H1 (cell line): ENCODE results near the gene ZMIZ1. TPM values are rescaled to one million over a fixed set of nuclear protein-coding genes. Genes with fewer than 3 reads are reported as not detected.

Experiments
- CTCF ChIA-PET: fragments of 300-600 bp; sonication (Branson Sonifier 250); formaldehyde crosslinking; loops from one replicate; lab custom pipeline; 2021; ENCODE audit not compliant: partially characterized antibody; lab: Charles Lee
- POLR2A ChIA-PET: fragments of 300-600 bp; sonication (Branson Sonifier 250); formaldehyde crosslinking; loops from one replicate; lab custom pipeline; 2021; ENCODE audit warnings: inconsistent platforms; ENCODE audit not compliant: partially characterized antibody; lab: Charles Lee
- DNase-seq, 2 experiments: peaks; one replicate each; pipeline versions ENCODE4 v3.0.0 to v3.0.0-alpha.2; 2010 to 2022; ENCODE audit warnings: low spot score in 2 of 2, low read depth in 1 of 2, mixed read lengths in 1 of 2
- FAIRE-seq: peaks from 2 replicates; lab custom pipeline; 2011; peaks lifted over from hg19 to GRCh38; lab: Jason Lieb, UNC
- H2AFZ ChIP-seq: 2 replicates; pipeline ENCODE4 v1.8.1; 2012; ENCODE audit warnings: low read length, inconsistent platforms
- H2AK5ac ChIP-seq: 2 replicates; pipeline ENCODE4 v1.6.1; 2013; ENCODE audit warnings: low read depth, low read length
- H2BK120ac ChIP-seq: replicated peaks from 2 replicates; pipeline ENCODE3; 2013; ENCODE audit warnings: low read depth, low read length, inconsistent platforms
- H2BK12ac ChIP-seq: 2 replicates; pipeline ENCODE4 v1.6.1; 2013; ENCODE audit warnings: low read depth, low read length
- H2BK15ac ChIP-seq: 2 replicates; pipeline ENCODE4 v1.6.1; 2013; ENCODE audit warnings: low read length
- H2BK20ac ChIP-seq: 2 replicates; pipeline ENCODE4 v1.6.1; 2013; ENCODE audit warnings: low read length
- H2BK5ac ChIP-seq: 2 replicates; pipeline ENCODE4 v1.6.1; 2013; ENCODE audit warnings: low read depth, low read length
- H3K14ac ChIP-seq: 2 replicates; pipeline ENCODE4 v1.6.1; 2013; ENCODE audit warnings: inconsistent platforms; ENCODE audit not compliant: insufficient read length
- H3K18ac ChIP-seq: 2 replicates; pipeline ENCODE4 v1.6.1; 2013; ENCODE audit warnings: low read length; ENCODE audit errors: extremely low read depth
- H3K23ac ChIP-seq: 2 replicates; pipeline ENCODE4 v1.6.1; 2013; ENCODE audit warnings: inconsistent platforms; ENCODE audit not compliant: insufficient read length
- H3K23me2 ChIP-seq: 2 replicates; pipeline ENCODE4 v1.6.1; 2013; ENCODE audit warnings: low read depth, low read length
- H3K27ac ChIP-seq: 2 replicates; pipeline ENCODE4 v1.6.1; 2011; ENCODE audit warnings: low read depth, low read length, inconsistent platforms
- H3K27me3 ChIP-seq, 4 experiments: replicated peaks in 1 of 4; 1 replicate in 1 of 4; 2 replicates in 3 of 4; pipeline versions ENCODE4 v1.6.1 to v1.8.1; 2011 to 2013; ENCODE audit warnings: low read length in 3 of 4, mild to moderate bottlenecking in 3 of 4, inconsistent platforms in 2 of 4, mixed read lengths in 2 of 4, moderate library complexity in 1 of 4; ENCODE audit not compliant: control insufficient read depth in 3 of 4, insufficient read depth in 3 of 4; ENCODE audit errors: extremely low read depth in 1 of 4
- H3K36me3 ChIP-seq, 4 experiments: 2 replicates each; pipeline versions ENCODE4 v1.6.1 to v1.8.1; 2011 to 2013; ENCODE audit warnings: mild to moderate bottlenecking in 4 of 4, low read length in 3 of 4, moderate library complexity in 2 of 4, control low read depth in 1 of 4, inconsistent platforms in 1 of 4; ENCODE audit not compliant: insufficient read depth in 4 of 4, control insufficient read depth in 2 of 4
- H3K4ac ChIP-seq: replicated peaks from 2 replicates; pipeline ENCODE3; 2013; ENCODE audit warnings: low read length, low read depth, mixed read lengths, inconsistent platforms; ENCODE audit not compliant: insufficient read length
- H3K4me1 ChIP-seq, 4 experiments: replicated peaks in 1 of 4; 1 replicate in 1 of 4; 2 replicates in 3 of 4; pipeline versions ENCODE4 v1.6.1 to v1.8.1; 2011 to 2013; ENCODE audit warnings: low read length in 3 of 4, inconsistent platforms in 2 of 4, mixed read lengths in 1 of 4; ENCODE audit not compliant: insufficient read depth in 4 of 4, control insufficient read depth in 3 of 4
- H3K4me2 ChIP-seq, 2 experiments: 2 replicates each; pipeline versions ENCODE4 v1.6.1 to v1.8.1; 2011 to 2013; ENCODE audit warnings: low read depth in 2 of 2, low read length in 2 of 2, control low read depth in 1 of 2, inconsistent platforms in 1 of 2, mild to moderate bottlenecking in 1 of 2; ENCODE audit not compliant: insufficient read depth in 1 of 2
- H3K4me3 ChIP-seq, 4 experiments: fragments of 200-600, 300-600 bp in 1 of 4; sonication (generic), shearing (Covaris generic), sonication (Bioruptor Twin) in 1 of 4; 2 replicates each; pipeline versions ENCODE4 v1.5.1 to v1.8.1; 2011 to 2016; ENCODE audit warnings: low read length in 4 of 4, low read depth in 3 of 4, control low read depth in 2 of 4, inconsistent platforms in 2 of 4, mild to moderate bottlenecking in 2 of 4, mixed read lengths in 1 of 4, moderate library complexity in 1 of 4; ENCODE audit not compliant: insufficient read depth in 2 of 4; ENCODE audit errors: extremely low read depth in 1 of 4
- H3K56ac ChIP-seq: replicated peaks from 2 replicates; pipeline ENCODE3; 2013; ENCODE audit warnings: low read depth, mild to moderate bottlenecking, mixed read lengths, low read length, inconsistent platforms; ENCODE audit not compliant: insufficient read length
- H3K79me1 ChIP-seq: 2 replicates; pipeline ENCODE4 v1.6.1; 2013; ENCODE audit warnings: low read depth, low read length, control low read depth
- H3K79me2 ChIP-seq, 2 experiments: 2 replicates each; pipeline versions ENCODE4 v1.6.1 to v1.8.1; 2012 to 2013; ENCODE audit warnings: low read length in 2 of 2, mild to moderate bottlenecking in 2 of 2, inconsistent platforms in 1 of 2; ENCODE audit not compliant: insufficient read depth in 2 of 2, control insufficient read depth in 1 of 2
- H3K9ac ChIP-seq, 4 experiments: replicated peaks in 1 of 4; 1 replicate in 1 of 4; 2 replicates in 3 of 4; pipeline versions ENCODE4 v1.6.1 to v1.8.1; 2011 to 2013; ENCODE audit warnings: low read depth in 3 of 4, low read length in 3 of 4, control low read depth in 2 of 4, mild to moderate bottlenecking in 2 of 4, moderate library complexity in 2 of 4, inconsistent platforms in 1 of 4; ENCODE audit errors: extremely low read depth in 1 of 4
- H3K9me3 ChIP-seq, 2 experiments: 2 replicates each; pipeline versions ENCODE4 v1.6.1 to v1.8.1; 2012 to 2013; ENCODE audit warnings: mild to moderate bottlenecking in 2 of 2, moderate library complexity in 2 of 2, control low read depth in 1 of 2, inconsistent platforms in 1 of 2, low read depth in 1 of 2, low read length in 1 of 2, mixed read lengths in 1 of 2; ENCODE audit not compliant: insufficient read depth in 2 of 2
- H4K20me1 ChIP-seq, 2 experiments: replicated peaks in 1 of 2; 2 replicates each; pipeline versions ENCODE3 to v1.8.1; 2011 to 2013; ENCODE audit warnings: inconsistent platforms in 2 of 2, low read length in 2 of 2, mild to moderate bottlenecking in 1 of 2; ENCODE audit not compliant: insufficient read depth in 2 of 2, control insufficient read depth in 1 of 2
- H4K5ac ChIP-seq: 2 replicates; pipeline ENCODE4 v1.6.1; 2013; ENCODE audit warnings: low read length, low read depth, mixed read lengths, inconsistent platforms; ENCODE audit not compliant: insufficient read length
- H4K8ac ChIP-seq: 2 replicates; pipeline ENCODE4 v1.8.0; 2013; ENCODE audit warnings: mild to moderate bottlenecking, moderate library complexity, low read length, inconsistent platforms; ENCODE audit not compliant: insufficient read depth; ENCODE audit errors: extremely low read depth
- H4K91ac ChIP-seq: replicated peaks from 2 replicates; pipeline ENCODE3; 2013; ENCODE audit warnings: low read length, mixed read lengths, inconsistent platforms; ENCODE audit not compliant: insufficient read length
- BACH1 ChIP-seq: IDR thresholded peaks from 2 replicates; pipeline ENCODE4 v1.6.1; 2012; ENCODE audit warnings: low read length, improper control_type of control experiment
- EZH2 ChIP-seq: fragments of 200-600 bp; sonication (generic); IDR thresholded peaks from 2 replicates; pipeline ENCODE4 v1.7.1; 2012; ENCODE audit warnings: low read depth, mild to moderate bottlenecking, moderate library complexity, low read length, inconsistent platforms; ENCODE audit not compliant: severe bottlenecking
- FOSL1 ChIP-seq: IDR thresholded peaks from 2 replicates; pipeline ENCODE4 v1.6.1; 2011; ENCODE audit warnings: mild to moderate bottlenecking, low read depth, low read length, moderate library complexity; ENCODE audit not compliant: insufficient read depth
- GTF2F1 ChIP-seq: IDR thresholded peaks from 2 replicates; pipeline ENCODE4 v1.6.1; 2012; ENCODE audit warnings: low read depth, low read length, improper control_type of control experiment, borderline replicate concordance
- HDAC2 ChIP-seq, 2 experiments: fragments of 300-600 bp in 1 of 2; sonication (generic) in 1 of 2; IDR thresholded peaks; 2 replicates each; pipeline ENCODE4 v1.6.1; 2011 to 2012; ENCODE audit warnings: low read depth in 2 of 2, low read length in 2 of 2, mild to moderate bottlenecking in 2 of 2, moderate library complexity in 2 of 2, borderline replicate concordance in 1 of 2, inconsistent platforms in 1 of 2
- HDAC6 ChIP-seq: IDR thresholded peaks from one replicate; pipeline ENCODE4 v1.7.1; 2012; ENCODE audit warnings: low read depth, mild to moderate bottlenecking, inconsistent platforms, low read length, moderate library complexity
- JUN ChIP-seq: IDR thresholded peaks from 2 replicates; pipeline ENCODE4 v1.6.1; 2011; ENCODE audit warnings: low read depth, mild to moderate bottlenecking, improper control_type of control experiment, low read length
- TEAD4 ChIP-seq: IDR thresholded peaks from 2 replicates; pipeline ENCODE4 v1.6.1; 2012; ENCODE audit warnings: low read depth, low read length, inconsistent platforms, mixed read lengths
- WGBS, 2 experiments: shearing (Covaris generic) in 1 of 2; methylation state at CpG; one replicate each; pipeline versions ENCODE4 v1.1.6 to v1.1.7; 2013 to 2015; ENCODE audit warnings: low lambda C conversion rate in 2 of 2, mixed read lengths in 2 of 2, inconsistent platforms in 1 of 2, low coverage in 1 of 2, missing lambda C conversion rate in 1 of 2; ENCODE audit not compliant: insufficient replicate concordance in 2 of 2, insufficient coverage in 1 of 2, insufficient read length in 1 of 2; ENCODE audit errors: extremely low coverage in 1 of 2, missing lambda C conversion rate in 1 of 2; 5-methylcytosine and 5-hydroxymethylcytosine counted together
- polyA plus RNA-seq, 7 experiments: library from polyadenylated mRNA; depleted of rRNA in 3 of 7; stranded (reverse) in 5 of 7; unstranded in 2 of 7; fragments of >200 nt in 5 of 7; fragments of 200-250 nt in 2 of 7; gene quantifications; 1 replicate in 5 of 7; 2 replicates in 1 of 7; 4 replicates in 1 of 7; pipeline versions ENCODE4 v1.2.1 to v1.2.3, GENCODE V29; 2011 to 2013; ENCODE audit warnings: missing spikeins in 2 of 7, mixed read lengths in 2 of 7
- total RNA-seq: library from RNA; stranded (reverse); fragmentation: NEBNext Ultra II Directional; extraction: Animal tissue kit (Norgen Biotek cat#: 25700); gene quantifications from 2 replicates; pipeline ENCODE4 v1.2.1, GENCODE V29; 2021
- TF ChIP-seq, protein P1 (sequence below): IDR thresholded peaks from 2 replicates; pipeline ENCODE4 v1.6.1; 2011; ENCODE audit warnings: low read depth, mild to moderate bottlenecking, low read length; ENCODE audit not compliant: insufficient read depth
- TF ChIP-seq, protein P2 (sequence below): IDR thresholded peaks from 2 replicates; pipeline ENCODE4 v1.6.1; 2012; ENCODE audit warnings: low read length, inconsistent platforms

ZMIZ1 gene
- total and polyA plus RNA-seq, 2 of the 8 experiments (the other 6 are each of a cell fraction or from before 2014, with no cell fraction given), result 8.1 to 28.0 TPM

DNA sequence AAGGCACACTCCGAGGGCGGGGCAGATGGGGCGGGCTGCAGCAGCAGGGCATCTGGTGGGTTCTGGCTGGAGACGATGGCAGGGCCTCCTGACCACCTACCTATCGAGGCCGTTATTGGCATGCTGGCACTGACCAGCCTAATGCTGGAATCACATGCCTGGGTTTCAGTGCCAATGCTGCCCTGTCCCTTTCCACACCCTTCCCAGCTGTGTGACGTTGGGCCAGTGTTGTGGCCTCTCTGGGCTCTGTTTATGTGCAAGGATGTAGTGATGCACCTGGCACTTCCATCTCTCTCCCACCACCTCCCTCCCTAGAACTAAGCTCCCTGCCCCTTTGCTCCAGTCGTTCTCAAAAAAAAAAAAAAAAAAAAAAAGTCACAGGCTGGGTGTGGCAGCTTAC lies 132.9 kb downstream of the ZMIZ1 start:
- TF ChIP-seq, protein P1, sequence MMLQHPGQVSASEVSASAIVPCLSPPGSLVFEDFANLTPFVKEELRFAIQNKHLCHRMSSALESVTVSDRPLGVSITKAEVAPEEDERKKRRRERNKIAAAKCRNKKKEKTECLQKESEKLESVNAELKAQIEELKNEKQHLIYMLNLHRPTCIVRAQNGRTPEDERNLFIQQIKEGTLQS, result no peak
- TF ChIP-seq HDAC6 (no peak), BACH1 (no peak), FOSL1 (no peak), TEAD4 (no peak), JUN (no peak), EZH2 (no peak), HDAC2 (IDR thresholded peaks at IDR 0.05; ENCODE audit: borderline replicate concordance in 1 of 2, low read depth in 2 of 2, low read length in 2 of 2) (no peak), GTF2F1 (no peak)
- TF ChIP-seq, protein P2, sequence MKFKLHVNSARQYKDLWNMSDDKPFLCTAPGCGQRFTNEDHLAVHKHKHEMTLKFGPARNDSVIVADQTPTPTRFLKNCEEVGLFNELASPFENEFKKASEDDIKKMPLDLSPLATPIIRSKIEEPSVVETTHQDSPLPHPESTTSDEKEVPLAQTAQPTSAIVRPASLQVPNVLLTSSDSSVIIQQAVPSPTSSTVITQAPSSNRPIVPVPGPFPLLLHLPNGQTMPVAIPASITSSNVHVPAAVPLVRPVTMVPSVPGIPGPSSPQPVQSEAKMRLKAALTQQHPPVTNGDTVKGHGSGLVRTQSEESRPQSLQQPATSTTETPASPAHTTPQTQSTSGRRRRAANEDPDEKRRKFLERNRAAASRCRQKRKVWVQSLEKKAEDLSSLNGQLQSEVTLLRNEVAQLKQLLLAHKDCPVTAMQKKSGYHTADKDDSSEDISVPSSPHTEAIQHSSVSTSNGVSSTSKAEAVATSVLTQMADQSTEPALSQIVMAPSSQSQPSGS, result no peak
- H2BK12ac ChIP-seq, result no peak overlapping the region
- H3K56ac ChIP-seq, result no peak overlapping the region
- H3K14ac ChIP-seq, result no peak overlapping the region
- no peak overlapping the region for H3K23ac ChIP-seq
- no peak overlapping the region for H3K4me3 ChIP-seq
- H3K9ac ChIP-seq, result no peak overlapping the region
- H4K20me1 ChIP-seq, result peaks cover 14 to 20% of the 10 kb centered on the region in 2 experiments
- H3K27me3 ChIP-seq, result no peaks in the 10 kb centered on the region
- H4K5ac ChIP-seq, result no peak overlapping the region
- no peak overlapping the region for H2AK5ac ChIP-seq
- H4K8ac ChIP-seq, result no peak overlapping the region
- H3K36me3 ChIP-seq, result peaks cover 0 to 7% (median under 1%) of the 10 kb centered on the region in 4 experiments; a peak in 3 of 8 replicates
- no peaks in the 10 kb centered on the region for H3K79me1 ChIP-seq
- no peak for DNase-seq
- no peaks in the 10 kb centered on the region for H3K9me3 ChIP-seq
- 89% methylated on average over 7 of the region's 8 CpGs; no CpG with 5 or more reads in 1 of the 2 experiments for WGBS, 2 experiments
- H3K4me1 ChIP-seq, result 0 out of 7 replicates have a peak, but pooled peaks cover 0 to 3% (median under 1%) of the 10 kb centered on the region in 4 experiments
- H4K91ac ChIP-seq, result no peak overlapping the region
- H3K4me2 ChIP-seq, result no peak overlapping the region
- no peak overlapping the region for H2AFZ ChIP-seq
- H3K18ac ChIP-seq, result no peak overlapping the region
- POLR2A ChIA-PET, result no interaction called here
- H3K4ac ChIP-seq, result no peak overlapping the region
- H2BK20ac ChIP-seq, result no peak overlapping the region
- no peak overlapping the region for H2BK15ac ChIP-seq
- H2BK5ac ChIP-seq, result no peak overlapping the region
- peaks cover 3% of the 10 kb centered on the region; the same call in 1 of the 2 replicates for H3K23me2 ChIP-seq
- no peaks in the 10 kb centered on the region; a peak in 1 of 4 replicates for H3K79me2 ChIP-seq
- H3K27ac ChIP-seq, result no peak overlapping the region
- no peak for FAIRE-seq
- H2BK120ac ChIP-seq, result no peak overlapping the region
- CTCF ChIA-PET, result interaction anchor here (0.6 to 2.7 kb wide), 13 partner anchors 14 to 576 kb away, joined by 3 to 14 read pairs (median 4); no protein-coding TSS in a partner anchor
